HepG2 (cell line): ENCODE results near the gene FAT1. TPM values are rescaled to one million over a fixed set of nuclear protein-coding genes. Genes with fewer than 3 reads are reported as not detected.

Source experiments
- ARNT2 ChIP-seq: sonication (generic); formaldehyde crosslinking; IDR thresholded peaks from 2 replicates; pipeline ENCODE4 v1.8.0; 2022; ENCODE audit warnings: mild to moderate bottlenecking, low read depth, missing genetic modification reagents, moderate library complexity
- ASH2L ChIP-seq: fragments of 300-600, 200-600 bp; sonication (generic); IDR thresholded peaks from 2 replicates; pipeline ENCODE4 v1.7.0; 2017; ENCODE audit warnings: low read depth, mild to moderate bottlenecking, moderate library complexity, mixed read lengths, low read length; ENCODE audit not compliant: insufficient read length
- FOXA3 ChIP-seq: IDR thresholded peaks from 2 replicates; pipeline ENCODE4 v1.6.1; 2016; ENCODE audit warnings: missing genetic modification reagents, missing compliant biosample characterization
- FOXC1 ChIP-seq: sonication (generic); formaldehyde crosslinking; IDR thresholded peaks from 2 replicates; pipeline ENCODE4 v1.8.0; 2022; ENCODE audit warnings: mild to moderate bottlenecking, missing genetic modification reagents, borderline replicate concordance
- HDAC6 ChIP-seq: fragments of 200-600 bp; sonication (generic); IDR thresholded peaks from 2 replicates; pipeline ENCODE4 v1.7.0; 2017; ENCODE audit warnings: mild to moderate bottlenecking, antibody characterized with exemption, low read length, low read depth
- HOXA3 ChIP-seq: sonication (generic); formaldehyde crosslinking; IDR thresholded peaks from 2 replicates; pipeline ENCODE4 v1.5.0; 2020; ENCODE audit warnings: missing genetic modification reagents
- MED1 ChIP-seq: sonication (generic); formaldehyde crosslinking; IDR thresholded peaks from 2 replicates; pipeline ENCODE4 v1.4.0; 2020; ENCODE audit warnings: missing genetic modification reagents
- NR3C1 ChIP-seq: sonication (generic); formaldehyde crosslinking; IDR thresholded peaks from 2 replicates; pipeline ENCODE4 v1.4.0; 2020; ENCODE audit warnings: missing genetic modification reagents
- SOX5 ChIP-seq: IDR thresholded peaks from 2 replicates; pipeline ENCODE4 v1.6.1; 2016; ENCODE audit warnings: borderline replicate concordance
- SOX6 ChIP-seq, 2 experiments: fragments of 450-650 bp in 1 of 2; sonication (generic) in 1 of 2; formaldehyde crosslinking in 1 of 2; IDR thresholded peaks; 2 replicates each; pipeline versions ENCODE4 v1.4.0 to v1.6.1; 2017 to 2020; ENCODE audit warnings: antibody characterized with exemption in 1 of 2, mild to moderate bottlenecking in 1 of 2, missing genetic modification reagents in 1 of 2
- ZNF251 ChIP-seq: sonication (generic); formaldehyde crosslinking; IDR thresholded peaks from 2 replicates; pipeline ENCODE4 v1.9.0; 2021; ENCODE audit warnings: mild to moderate bottlenecking, missing genetic modification reagents
- ZNF510 ChIP-seq: sonication (generic); formaldehyde crosslinking; IDR thresholded peaks from 2 replicates; pipeline ENCODE4 v1.4.0; 2020; ENCODE audit warnings: low read depth, mild to moderate bottlenecking, missing genetic modification reagents
- polyA plus RNA-seq, 8 experiments: library from polyadenylated mRNA; depleted of rRNA in 3 of 8; stranded (reverse) in 7 of 8; unstranded in 1 of 8; fragments of >200 nt; fragmentation: Illumina TruSeq in 4 of 8; extraction: Trizol in 4 of 8; gene quantifications; 2 replicates each; pipeline versions ENCODE4 v1.2.1 to v1.2.3, GENCODE V29; 2011 to 2016; ENCODE audit warnings: low read depth in 4 of 8, missing spikeins in 1 of 8, mixed read lengths in 1 of 8; ENCODE audit not compliant: insufficient read depth in 1 of 8
- total RNA-seq, 5 experiments: library from RNA; depleted of rRNA; stranded (reverse); fragments of >200 nt; fragmentation: Illumina TruSeq; extraction: Trizol; gene quantifications; 2 replicates each; pipeline ENCODE4 v1.2.3, GENCODE V29; 2016; ENCODE audit warnings: low read depth in 1 of 5
- TF ChIP-seq, protein P1 (sequence below): sonication (generic); formaldehyde crosslinking; IDR thresholded peaks from 2 replicates; pipeline ENCODE4 v1.8.0; 2022; ENCODE audit warnings: missing genetic modification reagents, mild to moderate bottlenecking, moderate library complexity, borderline replicate concordance
- TF ChIP-seq, protein P2 (sequence below): sonication (generic); formaldehyde crosslinking; IDR thresholded peaks from one replicate; pipeline ENCODE4 v1.5.1; 2020; ENCODE audit warnings: mild to moderate bottlenecking, missing genetic modification reagents; ENCODE audit errors: not compliant biosample characterization
- TF ChIP-seq, protein P3 (sequence below): sonication (generic); formaldehyde crosslinking; IDR thresholded peaks from 2 replicates; pipeline ENCODE4 v1.4.0; 2020; ENCODE audit warnings: missing genetic modification reagents
- TF ChIP-seq, protein P4 (sequence below): sonication (generic); formaldehyde crosslinking; IDR thresholded peaks from 2 replicates; pipeline ENCODE4 v1.4.0; 2020; ENCODE audit warnings: missing genetic modification reagents

The FAT1 gene
- total and polyA plus RNA-seq, 2 of the 13 experiments (the other 11 are each of a cell fraction or from before 2014, with no cell fraction given), result 185 to 216 TPM

DNA sequence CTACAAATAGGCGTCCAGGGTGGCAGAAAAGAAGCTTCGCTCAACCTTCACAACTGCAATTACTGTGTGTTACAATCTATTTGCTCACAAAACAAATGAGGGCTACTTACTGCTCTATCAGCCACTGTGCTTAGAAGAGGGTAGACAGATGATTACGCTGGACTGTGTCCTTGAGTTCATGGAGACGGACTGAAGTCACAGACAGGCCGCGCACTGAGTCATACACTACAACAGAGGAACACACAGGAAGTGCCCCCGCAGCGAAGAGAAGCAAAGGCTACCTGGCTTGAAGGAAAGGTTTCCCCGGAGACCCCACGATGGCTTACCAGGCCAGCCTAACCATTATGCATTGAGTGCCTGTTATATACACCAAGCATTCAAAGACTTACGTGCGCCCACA is 25.6 kb downstream of the FAT1 start (continued):
- TF ChIP-seq, protein P1, sequence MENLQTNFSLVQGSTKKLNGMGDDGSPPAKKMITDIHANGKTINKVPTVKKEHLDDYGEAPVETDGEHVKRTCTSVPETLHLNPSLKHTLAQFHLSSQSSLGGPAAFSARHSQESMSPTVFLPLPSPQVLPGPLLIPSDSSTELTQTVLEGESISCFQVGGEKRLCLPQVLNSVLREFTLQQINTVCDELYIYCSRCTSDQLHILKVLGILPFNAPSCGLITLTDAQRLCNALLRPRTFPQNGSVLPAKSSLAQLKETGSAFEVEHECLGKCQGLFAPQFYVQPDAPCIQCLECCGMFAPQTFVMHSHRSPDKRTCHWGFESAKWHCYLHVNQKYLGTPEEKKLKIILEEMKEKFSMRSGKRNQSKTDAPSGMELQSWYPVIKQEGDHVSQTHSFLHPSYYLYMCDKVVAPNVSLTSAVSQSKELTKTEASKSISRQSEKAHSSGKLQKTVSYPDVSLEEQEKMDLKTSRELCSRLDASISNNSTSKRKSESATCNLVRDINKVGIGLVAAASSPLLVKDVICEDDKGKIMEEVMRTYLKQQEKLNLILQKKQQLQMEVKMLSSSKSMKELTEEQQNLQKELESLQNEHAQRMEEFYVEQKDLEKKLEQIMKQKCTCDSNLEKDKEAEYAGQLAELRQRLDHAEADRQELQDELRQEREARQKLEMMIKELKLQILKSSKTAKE (CRISPR knock-in tag), result peak; percentile 81
- TF ChIP-seq SOX5 (CRISPR knock-in tag) (peak; percentile 55; the same call in 1 of the 2 replicates), FOXA3 (peak; percentile 56; the same call in 1 of the 2 replicates), MED1 (peak; percentile 57; the same call in 1 of the 2 replicates), ZNF251 (CRISPR knock-in tag) (no peak), ZNF510 (CRISPR knock-in tag) (no peak), SOX6 (IDR thresholded peaks at IDR 0.05) (no peak), SOX6 (CRISPR knock-in tag; IDR thresholded peaks at IDR 0.05) (peak; percentile 78), FOXC1 (CRISPR knock-in tag) (no peak), ARNT2 (0 out of 2 replicates have a peak, but pooled peaks have one; percentile 39), HOXA3 (peak; percentile 78), HDAC6 (no peak), ASH2L (peak; percentile 24), NR3C1 (CRISPR knock-in tag) (no peak)
- TF ChIP-seq, protein P2, sequence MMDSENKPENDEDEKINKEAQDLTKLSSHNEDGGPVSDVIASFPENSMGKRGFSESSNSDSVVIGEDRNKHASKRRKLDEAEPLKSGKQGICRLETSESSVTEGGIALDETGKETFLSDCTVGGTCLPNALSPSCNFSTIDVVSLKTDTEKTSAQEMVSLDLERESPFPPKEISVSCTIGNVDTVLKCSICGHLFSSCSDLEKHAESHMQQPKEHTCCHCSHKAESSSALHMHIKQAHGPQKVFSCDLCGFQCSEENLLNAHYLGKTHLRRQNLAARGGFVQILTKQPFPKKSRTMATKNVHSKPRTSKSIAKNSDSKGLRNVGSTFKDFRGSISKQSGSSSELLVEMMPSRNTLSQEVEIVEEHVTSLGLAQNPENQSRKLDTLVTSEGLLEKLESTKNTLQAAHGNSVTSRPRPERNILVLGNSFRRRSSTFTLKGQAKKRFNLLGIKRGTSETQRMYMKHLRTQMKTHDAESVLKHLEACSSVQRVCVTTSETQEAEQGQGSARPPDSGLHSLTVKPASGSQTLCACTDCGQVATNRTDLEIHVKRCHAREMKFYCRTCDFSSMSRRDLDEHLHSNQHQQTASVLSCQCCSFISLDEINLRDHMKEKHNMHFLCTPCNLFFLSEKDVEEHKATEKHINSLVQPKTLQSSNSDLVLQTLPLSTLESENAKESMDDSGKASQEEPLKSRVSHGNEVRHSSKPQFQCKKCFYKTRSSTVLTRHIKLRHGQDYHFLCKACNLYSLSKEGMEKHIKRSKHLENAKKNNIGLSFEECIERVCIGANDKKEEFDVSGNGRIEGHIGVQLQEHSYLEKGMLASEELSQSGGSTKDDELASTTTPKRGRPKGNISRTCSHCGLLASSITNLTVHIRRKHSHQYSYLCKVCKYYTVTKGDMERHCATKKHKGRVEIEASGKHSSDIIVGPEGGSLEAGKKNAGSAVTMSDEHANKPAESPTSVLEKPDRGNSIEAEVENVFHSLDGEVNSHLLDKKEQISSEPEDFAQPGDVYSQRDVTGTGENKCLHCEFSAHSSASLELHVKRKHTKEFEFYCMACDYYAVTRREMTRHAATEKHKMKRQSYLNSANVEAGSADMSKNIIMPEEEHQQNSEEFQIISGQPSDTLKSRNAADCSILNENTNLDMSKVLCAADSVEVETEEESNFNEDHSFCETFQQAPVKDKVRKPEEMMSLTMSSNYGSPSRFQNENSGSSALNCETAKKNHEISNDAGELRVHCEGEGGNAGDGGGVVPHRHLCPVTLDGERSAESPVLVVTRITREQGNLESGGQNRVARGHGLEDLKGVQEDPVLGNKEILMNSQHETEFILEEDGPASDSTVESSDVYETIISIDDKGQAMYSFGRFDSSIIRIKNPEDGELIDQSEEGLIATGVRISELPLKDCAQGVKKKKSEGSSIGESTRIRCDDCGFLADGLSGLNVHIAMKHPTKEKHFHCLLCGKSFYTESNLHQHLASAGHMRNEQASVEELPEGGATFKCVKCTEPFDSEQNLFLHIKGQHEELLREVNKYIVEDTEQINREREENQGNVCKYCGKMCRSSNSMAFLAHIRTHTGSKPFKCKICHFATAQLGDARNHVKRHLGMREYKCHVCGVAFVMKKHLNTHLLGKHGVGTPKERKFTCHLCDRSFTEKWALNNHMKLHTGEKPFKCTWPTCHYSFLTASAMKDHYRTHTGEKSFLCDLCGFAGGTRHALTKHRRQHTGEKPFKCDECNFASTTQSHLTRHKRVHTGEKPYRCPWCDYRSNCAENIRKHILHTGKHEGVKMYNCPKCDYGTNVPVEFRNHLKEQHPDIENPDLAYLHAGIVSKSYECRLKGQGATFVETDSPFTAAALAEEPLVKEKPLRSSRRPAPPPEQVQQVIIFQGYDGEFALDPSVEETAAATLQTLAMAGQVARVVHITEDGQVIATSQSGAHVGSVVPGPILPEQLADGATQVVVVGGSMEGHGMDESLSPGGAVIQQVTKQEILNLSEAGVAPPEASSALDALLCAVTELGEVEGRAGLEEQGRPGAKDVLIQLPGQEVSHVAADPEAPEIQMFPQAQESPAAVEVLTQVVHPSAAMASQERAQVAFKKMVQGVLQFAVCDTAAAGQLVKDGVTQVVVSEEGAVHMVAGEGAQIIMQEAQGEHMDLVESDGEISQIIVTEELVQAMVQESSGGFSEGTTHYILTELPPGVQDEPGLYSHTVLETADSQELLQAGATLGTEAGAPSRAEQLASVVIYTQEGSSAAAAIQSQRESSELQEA (CRISPR knock-in tag), result no peak
- TF ChIP-seq, protein P3, sequence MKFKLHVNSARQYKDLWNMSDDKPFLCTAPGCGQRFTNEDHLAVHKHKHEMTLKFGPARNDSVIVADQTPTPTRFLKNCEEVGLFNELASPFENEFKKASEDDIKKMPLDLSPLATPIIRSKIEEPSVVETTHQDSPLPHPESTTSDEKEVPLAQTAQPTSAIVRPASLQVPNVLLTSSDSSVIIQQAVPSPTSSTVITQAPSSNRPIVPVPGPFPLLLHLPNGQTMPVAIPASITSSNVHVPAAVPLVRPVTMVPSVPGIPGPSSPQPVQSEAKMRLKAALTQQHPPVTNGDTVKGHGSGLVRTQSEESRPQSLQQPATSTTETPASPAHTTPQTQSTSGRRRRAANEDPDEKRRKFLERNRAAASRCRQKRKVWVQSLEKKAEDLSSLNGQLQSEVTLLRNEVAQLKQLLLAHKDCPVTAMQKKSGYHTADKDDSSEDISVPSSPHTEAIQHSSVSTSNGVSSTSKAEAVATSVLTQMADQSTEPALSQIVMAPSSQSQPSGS, result peak; percentile 65; the same call in 1 of the 2 replicates
- TF ChIP-seq, protein P4, sequence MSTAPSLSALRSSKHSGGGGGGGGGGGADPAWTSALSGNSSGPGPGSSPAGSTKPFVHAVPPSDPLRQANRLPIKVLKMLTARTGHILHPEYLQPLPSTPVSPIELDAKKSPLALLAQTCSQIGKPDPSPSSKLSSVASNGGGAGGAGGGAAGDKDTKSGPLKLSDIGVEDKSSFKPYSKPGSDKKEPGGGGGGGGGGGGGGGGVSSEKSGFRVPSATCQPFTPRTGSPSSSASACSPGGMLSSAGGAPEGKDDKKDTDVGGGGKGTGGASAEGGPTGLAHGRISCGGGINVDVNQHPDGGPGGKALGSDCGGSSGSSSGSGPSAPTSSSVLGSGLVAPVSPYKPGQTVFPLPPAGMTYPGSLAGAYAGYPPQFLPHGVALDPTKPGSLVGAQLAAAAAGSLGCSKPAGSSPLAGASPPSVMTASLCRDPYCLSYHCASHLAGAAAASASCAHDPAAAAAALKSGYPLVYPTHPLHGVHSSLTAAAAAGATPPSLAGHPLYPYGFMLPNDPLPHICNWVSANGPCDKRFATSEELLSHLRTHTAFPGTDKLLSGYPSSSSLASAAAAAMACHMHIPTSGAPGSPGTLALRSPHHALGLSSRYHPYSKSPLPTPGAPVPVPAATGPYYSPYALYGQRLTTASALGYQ (CRISPR knock-in tag), result no peak
